ENCODE data around the gene SCO2. TPM values are rescaled to one million over a fixed set of nuclear protein-coding genes. Genes with fewer than 3 reads are reported as not detected.
"Not testable (repeated sequence)": the region's sequence is repeated elsewhere in the genome, so short reads cannot be mapped to it uniquely, and the experiment has no call there.

Gene SCO2
- total and polyA plus RNA-seq, 2 of the 4 experiments (the other 2 are of a cell fraction) = 1.3 to 1.9 TPM

DNA sequence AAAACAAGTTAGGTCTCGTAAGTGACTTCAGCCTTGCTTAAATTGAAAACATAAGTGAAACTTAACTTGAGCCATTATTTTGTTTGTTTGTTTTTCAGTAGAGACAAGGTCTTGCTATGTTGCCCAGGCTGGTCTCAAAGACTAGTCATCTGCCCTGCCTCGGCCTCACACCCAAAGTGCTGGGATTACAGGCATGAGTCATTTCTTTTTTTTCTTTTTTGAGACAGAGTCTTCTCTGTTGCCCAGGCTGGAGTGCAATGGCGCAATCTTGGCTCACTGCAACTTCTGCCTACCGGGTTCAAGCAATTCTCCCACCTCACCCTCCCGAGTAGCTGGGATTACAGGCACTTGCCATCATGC is 16.2 kb upstream of the SCO2 start:
- H3K27me3 ChIP-seq (ENCODE audit: control insufficient read depth, insufficient read depth, low read length) = peaks cover 20% of the 10 kb centered on the region
- H3K79me1 ChIP-seq (ENCODE audit: low read depth in 1 of 2, low read length in 2 of 2); BruUV-seq (replicated peaks); H2BK5ac ChIP-seq (ENCODE audit: low read depth, low read length, poor library complexity, severe bottlenecking); H3K23ac ChIP-seq (ENCODE audit: low read depth, low read length); H3K56ac ChIP-seq (ENCODE audit: extremely low read depth, insufficient read depth, low read length); dilution Hi-C loops (cut with HindIII; ENCODE audit: low sequenced_read_pairs, unreplicated experiment); H2AK5ac ChIP-seq (ENCODE audit: low read depth, low read length); H3K4me2 ChIP-seq (ENCODE audit: low read depth, low read length); H3K14ac ChIP-seq (replicated peaks; ENCODE audit: low read depth, low read length); H3K4ac ChIP-seq (ENCODE audit: low read depth, low read length); H3K9me1 ChIP-seq (ENCODE audit: insufficient read depth, low read length); H3K27ac ChIP-seq (ENCODE audit: insufficient read depth, low read length); intact Hi-C loops (cut with micrococcal nuclease); H2BK15ac ChIP-seq (ENCODE audit: low read depth, low read length); H4K5ac ChIP-seq (ENCODE audit: low read depth, low read length); H4K91ac ChIP-seq (ENCODE audit: insufficient read depth, low read depth, low read length); H2AK9ac ChIP-seq (replicated peaks; ENCODE audit: low read depth, low read length, poor library complexity); H3K9ac ChIP-seq (ENCODE audit: low read depth, low read length); H2BK120ac ChIP-seq (ENCODE audit: low read depth, low read length); in situ Hi-C loops (cut with MboI; ENCODE audit: low sequenced_read_pairs); H3K18ac ChIP-seq (ENCODE audit: low read depth, low read length); POLR2A ChIA-PET (ENCODE audit: unreplicated experiment); H3K4me3 ChIP-seq (ENCODE audit: insufficient read depth, low read depth, low read length); H3K9me3 ChIP-seq (ENCODE audit: control insufficient read depth, insufficient read depth, low read length); H4K8ac ChIP-seq (ENCODE audit: low read depth in 2 of 2, low read length in 2 of 2); H3K36me3 ChIP-seq (ENCODE audit: control insufficient read depth, insufficient read depth, low read length); H4K20me1 ChIP-seq (ENCODE audit: insufficient read depth, low read length); H2AFZ ChIP-seq (replicated peaks; ENCODE audit: low read length, poor library complexity); H2BK20ac ChIP-seq (ENCODE audit: low read depth, low read length): not testable (repeated sequence)
- peaks cover 12% of the 10 kb centered on the region for H3K4me1 ChIP-seq (ENCODE audit: control insufficient read depth, insufficient read depth, low read length)
- TF ChIP-seq CEBPB (IDR thresholded peaks at IDR 0.05; ENCODE audit: low read depth, low read length) (peak; percentile 89), FOS (IDR thresholded peaks at IDR 0.05; ENCODE audit: low read depth, low read length) (peak; percentile 79; the same call in 1 of the 2 replicates), RCOR1 (IDR thresholded peaks at IDR 0.05; ENCODE audit: insufficient replicate concordance, low read length) (peak; percentile 52)
- CTCF ChIA-PET = interaction anchor here (0.9 kb wide), 1 partner anchor 14 kb away, joined by 3 read pairs; no protein-coding TSS in a partner anchor
- peak; percentile 87 for DNase-seq
- WGBS, 2 experiments (ENCODE audit: extremely low coverage in 2 of 2, insufficient read length in 1 of 2) = no CpG with 5 or more reads among the region's 5 CpGs
- peak; percentile 51 for ATAC-seq (ENCODE audit: low read depth)
